K562 (cell line): ENCODE results near the gene SMAGP. TPM values are rescaled to one million over a fixed set of nuclear protein-coding genes. Genes with fewer than 3 reads are reported as not detected.
A peak's percentile ranks its signal among the peaks of the same experiment; 100 is the strongest.

Source experiments
- ATAC-seq: fragments of 200-7000 bp; cut with Tn5 transposase; 3 replicates; pipeline ENCODE4 v1.9.1; 2020; ENCODE audit warnings: moderate library complexity
- BruUV-seq: library from RNA; stranded (reverse); fragments of 400-500 nt; replicated peaks from 2 replicates; lab custom pipeline; 2021; lab: Mats Ljungman, UMichigan
- CTCF ChIA-PET: fragments of 300-600 bp; formaldehyde crosslinking; extraction: SDS; loops from one replicate; lab custom pipeline; 2021; ENCODE audit warnings: low intra/inter-chr PET ratio; lab: Yijun Ruan, JAX
- POLR2A ChIA-PET: fragments of 300-600, 350-650 bp; sonication (Branson Sonifier 250); formaldehyde crosslinking; extraction: SDS; loops from one replicate; lab custom pipeline; 2021; ENCODE audit warnings: antibody characterized with exemption, inconsistent platforms; lab: Yijun Ruan, JAX
- DNase-seq, 4 experiments: peaks; one replicate each; pipeline versions ENCODE4 v3.0.0 to v3.0.0-alpha.2; 2011 to 2018; ENCODE audit warnings: low spot score in 3 of 4, mixed read lengths in 3 of 4; ENCODE audit errors: extremely low read depth in 1 of 4
- FAIRE-seq: peaks from 2 replicates; lab custom pipeline; 2011; peaks lifted over from hg19 to GRCh38; lab: Jason Lieb, UNC
- H2AFZ ChIP-seq: 2 replicates; pipeline ENCODE4 v1.6.0; 2011; ENCODE audit warnings: low read depth, low read length, control low read depth, inconsistent platforms
- H3K27ac ChIP-seq: fragments of 200-600 bp; 3 replicates; pipeline ENCODE4 v1.8.0; 2011; ENCODE audit warnings: low read depth, mild to moderate bottlenecking, control low read depth, inconsistent platforms, low read length, moderate library complexity, mixed read lengths; ENCODE audit errors: extremely low read depth
- H3K27me3 ChIP-seq, 2 experiments: fragments of 300-600 bp in 1 of 2; 2 replicates in 1 of 2; 3 replicates in 1 of 2; pipeline versions ENCODE4 v1.6.0 to v1.8.0; 2011; ENCODE audit warnings: inconsistent platforms in 2 of 2, low read length in 2 of 2, mild to moderate bottlenecking in 1 of 2, mixed read lengths in 1 of 2, moderate library complexity in 1 of 2; ENCODE audit not compliant: control insufficient read depth in 2 of 2, insufficient read depth in 2 of 2
- H3K36me3 ChIP-seq: fragments of 300-600 bp; 3 replicates; pipeline ENCODE4 v1.8.0; 2011; ENCODE audit warnings: mild to moderate bottlenecking, low read length, inconsistent platforms; ENCODE audit not compliant: control insufficient read depth, insufficient read depth
- H3K4me1 ChIP-seq, 2 experiments: fragments of 200-600 bp in 1 of 2; replicated peaks in 1 of 2; 2 replicates in 1 of 2; 3 replicates in 1 of 2; pipeline versions ENCODE4 v1.5.1 to v1.8.0; 2011; ENCODE audit warnings: inconsistent platforms in 2 of 2, low read length in 2 of 2, mild to moderate bottlenecking in 1 of 2, mixed read lengths in 1 of 2, moderate library complexity in 1 of 2; ENCODE audit not compliant: control insufficient read depth in 2 of 2, insufficient read depth in 2 of 2
- H3K4me2 ChIP-seq: 2 replicates; pipeline ENCODE4 v1.6.1; 2011; ENCODE audit warnings: low read length, control low read depth, inconsistent platforms, mixed read lengths; ENCODE audit not compliant: insufficient read depth
- H3K4me3 ChIP-seq: fragments of 200-600 bp; sonication (generic), shearing (Covaris generic); 2 replicates; pipeline ENCODE4 v1.5.1; 2016; ENCODE audit warnings: control low read depth, inconsistent platforms
- H3K79me2 ChIP-seq: fragments of 200-600 bp; 3 replicates; pipeline ENCODE4 v1.8.0; 2011; ENCODE audit warnings: low read length, inconsistent platforms; ENCODE audit not compliant: control insufficient read depth, insufficient read depth
- H3K9ac ChIP-seq, 2 experiments: 2 replicates each; pipeline versions ENCODE4 v1.6.0 to v1.6.1; 2011; ENCODE audit warnings: low read depth in 2 of 2, low read length in 2 of 2, control low read depth in 1 of 2, inconsistent platforms in 1 of 2, mild to moderate bottlenecking in 1 of 2, mixed read lengths in 1 of 2; ENCODE audit not compliant: insufficient read depth in 1 of 2
- H3K9me1 ChIP-seq: one replicate; pipeline ENCODE4 v1.6.0; 2011; ENCODE audit warnings: inconsistent platforms, mild to moderate bottlenecking, low read length, moderate library complexity; ENCODE audit not compliant: control insufficient read depth, insufficient read depth
- H3K9me3 ChIP-seq: replicated peaks from 2 replicates; pipeline ENCODE4 v1.5.1; 2011; ENCODE audit warnings: low read depth, low read length, inconsistent platforms; ENCODE audit not compliant: control insufficient read depth, insufficient read depth
- H4K20me1 ChIP-seq: replicated peaks from 2 replicates; pipeline ENCODE4 v1.6.1; 2011; ENCODE audit warnings: low read length, inconsistent platforms, mixed read lengths; ENCODE audit not compliant: control insufficient read depth, insufficient read depth
- PRDM10 ChIP-seq: fragments of 450-650 bp; IDR thresholded peaks from 2 replicates; pipeline ENCODE4 v1.6.1; 2018; ENCODE audit not compliant: partially characterized antibody
- RBM25 ChIP-seq: fragments of 200-400 bp; formaldehyde crosslinking; IDR thresholded peaks from 2 replicates; pipeline ENCODE4 v1.6.1; 2018; ENCODE audit warnings: low read length, low read depth, moderate library complexity; ENCODE audit not compliant: severe bottlenecking
- ZNF316 ChIP-seq: fragments of 450-650 bp; IDR thresholded peaks from 2 replicates; pipeline ENCODE4 v1.6.1; 2016
- in situ Hi-C: fragments of 300-500 bp; cut with MboI; formaldehyde crosslinking; loops from 4 replicates; pipeline ENCODE4 v1.15.0; 2018; ENCODE audit warnings: inconsistent platforms, mixed read lengths
- intact Hi-C: fragments of 100-400 bp; cut with micrococcal nuclease; formaldehyde crosslinking; loops from 2 replicates; pipeline ENCODE4 v1.14.2; 2022
- polyA plus RNA-seq, 8 experiments: library from polyadenylated mRNA; depleted of rRNA in 4 of 8; stranded (reverse) in 5 of 8; unstranded in 3 of 8; fragments of >200 nt; fragmentation: Nextera tagmentation in 2 of 8; fragmentation: Illumina TruSeq in 1 of 8; extraction: Ambion mirVana in 2 of 8; extraction: Trizol in 1 of 8; gene quantifications; 2 replicates each; pipeline versions ENCODE4 v1.2.1 to v1.2.3, GENCODE V29; 2011 to 2014; ENCODE audit warnings: inconsistent platforms in 1 of 8, missing spikeins in 1 of 8
- total RNA-seq, 7 experiments: library from RNA; depleted of rRNA in 6 of 7; stranded (reverse); fragments of >200 nt in 6 of 7; fragmentation: Illumina TruSeq in 2 of 7; extraction: Trizol in 2 of 7; gene quantifications; 2 replicates each; pipeline versions ENCODE4 v1.2.1 to v1.2.3, GENCODE V29; 2011 to 2021; ENCODE audit warnings: low replicate concordance in 1 of 7
- TF ChIP-seq, protein P1 (sequence below): fragments of 450-650 bp; formaldehyde crosslinking; IDR thresholded peaks from 2 replicates; pipeline ENCODE4 v1.4.0; 2020; ENCODE audit warnings: mild to moderate bottlenecking, mixed read lengths

Gene SMAGP
- total and polyA plus RNA-seq, 9 of the 15 experiments (the other 6 are each of a cell fraction or from before 2014, with no cell fraction given) = 23.1 to 62.3 (median 29.9) TPM

GRCh38 chr12:51269174-51270066 is 795 bp downstream of the SMAGP start (continued):
- peak; percentile 80 for TF ChIP-seq PRDM10

- CTCF ChIA-PET = interaction anchor here (0.7 kb wide), 1 partner anchor 740 kb away, joined by 3 read pairs; no protein-coding TSS in a partner anchor
Measured at GRCh38 chr12:51265024-51265423, 5.2 kb downstream of the SMAGP start.

More at GRCh38 chr12:51265024-51265423, 5.2 kb downstream of the SMAGP start:
- POLR2A ChIA-PET = no interaction called here
- intact Hi-C loops = no loop called here
- Histone ChIP-seq H3K4me1 (peaks cover 10 to 13% of the 10 kb centered on the region in 2 experiments; a peak in 4 of 5 replicates), H3K27me3 (no peaks in the 10 kb centered on the region), H3K4me3 (no peak overlapping the region), H3K9ac (no peak overlapping the region), H2AFZ (no peak overlapping the region), H4K20me1 (no peaks in the 10 kb centered on the region), H3K79me2 (peaks cover 27% of the 10 kb centered on the region), H3K36me3 (peaks cover 15% of the 10 kb centered on the region; the same call in 1 of the 3 replicates), H3K9me1 (no peaks in the 10 kb centered on the region), H3K9me3 (no peaks in the 10 kb centered on the region), H3K27ac (no peak overlapping the region), H3K4me2 (no peak overlapping the region)
- BruUV-seq = no TSS peak
- no peak for ATAC-seq
- TF ChIP-seq RBM25 (peak; percentile 12), ZNF316 (peak; percentile 18; the same call in 1 of the 2 replicates)
- TF ChIP-seq, protein P1, sequence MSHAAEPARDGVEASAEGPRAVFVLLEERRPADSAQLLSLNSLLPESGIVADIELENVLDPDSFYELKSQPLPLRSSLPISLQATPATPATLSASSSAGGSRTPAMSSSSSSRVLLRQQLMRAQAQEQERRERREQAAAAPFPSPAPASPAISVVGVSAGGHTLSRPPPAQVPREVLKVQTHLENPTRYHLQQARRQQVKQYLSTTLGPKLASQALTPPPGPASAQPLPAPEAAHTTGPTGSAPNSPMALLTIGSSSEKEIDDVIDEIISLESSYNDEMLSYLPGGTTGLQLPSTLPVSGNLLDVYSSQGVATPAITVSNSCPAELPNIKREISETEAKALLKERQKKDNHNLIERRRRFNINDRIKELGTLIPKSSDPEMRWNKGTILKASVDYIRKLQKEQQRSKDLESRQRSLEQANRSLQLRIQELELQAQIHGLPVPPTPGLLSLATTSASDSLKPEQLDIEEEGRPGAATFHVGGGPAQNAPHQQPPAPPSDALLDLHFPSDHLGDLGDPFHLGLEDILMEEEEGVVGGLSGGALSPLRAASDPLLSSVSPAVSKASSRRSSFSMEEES (CRISPR knock-in tag) = no peak
- no peak for FAIRE-seq
- in situ Hi-C loops = loop anchor here (5.0 kb wide), 1 partner anchor 77 kb away; no protein-coding TSS in a partner anchor
- DNase-seq = no peak
